GM21447 (cell line): ENCODE measurements around the gene GPC6.

Experiments used
- ATAC-seq: cut with Tn5 transposase; IDR thresholded peaks from one replicate; pipeline ENCODE4 v1.9.1; 2021; ENCODE audit not compliant: unreplicated experiment

The GPC6 gene

DNA sequence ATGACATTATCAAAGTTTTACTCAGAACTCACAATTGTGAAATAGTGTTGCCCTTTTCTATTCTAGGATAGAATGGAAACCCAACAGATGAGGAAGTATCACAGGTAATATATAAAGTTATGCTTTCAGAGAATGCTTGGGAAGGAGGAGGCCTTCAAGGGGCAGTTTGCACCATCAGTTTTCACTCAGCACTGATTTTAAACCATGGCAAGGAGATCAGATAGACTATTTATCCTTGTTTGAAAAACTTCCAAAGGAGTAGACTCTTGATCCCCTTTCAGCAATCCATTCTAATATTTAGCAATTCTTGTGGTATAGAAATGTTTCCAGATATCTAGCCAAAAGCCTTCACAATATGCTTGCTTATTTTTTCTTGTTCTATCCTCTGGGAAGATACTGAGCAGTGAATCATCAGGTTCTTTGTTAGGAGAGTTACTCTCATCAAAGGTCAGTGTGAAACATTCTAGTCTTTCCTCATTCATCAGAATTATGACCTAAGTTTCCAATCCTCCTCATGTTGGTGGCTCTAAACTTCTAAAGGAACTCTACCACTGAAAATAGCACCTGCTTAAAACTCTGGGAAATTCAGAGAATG lies 3.8 kb downstream of the GPC6 start:
- ATAC-seq: no peak

DNA sequence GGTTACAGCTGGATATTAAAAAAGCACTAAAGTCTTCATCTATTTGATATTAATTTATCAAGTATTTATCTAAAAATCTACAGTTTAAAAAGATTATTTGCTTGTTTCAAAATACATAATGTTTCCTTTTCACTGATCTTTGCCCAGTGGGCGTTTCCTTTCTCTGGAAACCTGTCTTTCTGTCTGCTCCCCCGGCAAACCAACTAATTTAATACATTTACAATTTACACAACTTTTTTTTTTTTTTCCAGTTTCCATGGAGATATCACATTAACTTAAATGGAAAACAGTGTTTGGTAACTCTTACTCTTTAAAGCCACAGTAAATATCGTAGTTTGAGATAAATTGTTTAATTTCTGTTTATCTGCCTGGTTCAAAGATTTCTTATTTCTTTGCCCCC lies 5.3 kb downstream of the GPC6 start:
- no peak for ATAC-seq

DNA sequence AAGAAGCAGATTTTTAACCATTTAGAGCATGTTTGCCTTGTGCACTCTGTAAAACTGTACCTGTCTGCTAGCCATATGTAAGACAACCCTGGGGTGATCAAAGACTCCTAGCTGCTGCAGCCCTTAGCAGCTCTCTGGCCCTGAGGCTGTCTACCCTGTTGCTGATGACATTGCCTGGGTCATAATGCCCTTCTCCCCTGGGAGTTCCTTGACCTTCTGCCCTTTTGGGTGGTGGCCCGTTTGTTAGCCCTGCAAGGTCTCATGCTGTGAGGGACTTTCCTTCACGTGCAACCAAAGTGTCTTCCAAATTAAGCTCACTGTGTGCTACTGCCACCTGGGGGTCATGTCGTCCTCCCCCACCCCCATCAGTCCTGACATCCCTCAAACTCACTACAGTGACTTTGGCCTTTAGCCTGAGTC lies 7.4 kb downstream of the GPC6 start:
- no peak for ATAC-seq

DNA sequence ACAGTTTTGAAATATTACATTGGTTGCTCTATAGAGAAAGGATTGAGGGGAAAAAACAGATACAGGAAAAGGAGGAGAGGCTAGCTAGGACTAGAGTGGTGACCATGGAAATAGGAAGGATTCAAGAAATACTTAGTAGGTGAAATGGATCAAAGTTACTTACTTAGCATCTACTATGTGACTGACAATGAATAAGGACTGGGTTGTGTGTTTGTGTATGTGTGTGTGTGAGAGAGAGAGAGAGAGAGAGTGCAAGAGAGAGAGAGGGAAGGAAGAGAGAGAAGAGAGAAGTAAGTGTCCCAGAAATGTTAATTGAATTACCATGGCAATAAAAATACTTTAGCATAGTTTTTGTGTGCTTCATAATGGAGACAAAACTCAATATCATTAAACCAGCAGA lies 7.9 kb downstream of the GPC6 start:
- no peak for ATAC-seq

- ATAC-seq: no peak
Observed at GRCh38 chr13:93235258-93236015, 8.8 kb downstream of the GPC6 start.

DNA sequence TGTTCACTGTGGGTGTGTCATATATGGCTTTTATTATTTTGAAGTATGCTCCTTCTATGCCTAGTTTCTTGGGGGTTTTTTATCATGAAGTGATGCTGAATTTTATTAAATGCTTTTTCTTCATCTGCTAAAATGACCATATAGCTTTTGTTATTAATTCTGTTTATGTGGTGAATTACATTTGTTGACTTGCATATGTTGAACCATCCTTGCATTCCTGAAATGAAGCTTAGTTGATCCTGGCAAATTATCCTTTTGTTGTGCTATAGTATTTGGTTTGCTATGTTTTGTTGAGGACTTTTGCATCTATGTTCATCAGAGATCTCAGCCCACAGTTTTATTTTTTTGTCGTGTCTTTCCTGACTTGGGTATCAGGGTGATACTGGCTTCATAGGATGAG lies 12.1 kb downstream of the GPC6 start:
- no peak for ATAC-seq

DNA sequence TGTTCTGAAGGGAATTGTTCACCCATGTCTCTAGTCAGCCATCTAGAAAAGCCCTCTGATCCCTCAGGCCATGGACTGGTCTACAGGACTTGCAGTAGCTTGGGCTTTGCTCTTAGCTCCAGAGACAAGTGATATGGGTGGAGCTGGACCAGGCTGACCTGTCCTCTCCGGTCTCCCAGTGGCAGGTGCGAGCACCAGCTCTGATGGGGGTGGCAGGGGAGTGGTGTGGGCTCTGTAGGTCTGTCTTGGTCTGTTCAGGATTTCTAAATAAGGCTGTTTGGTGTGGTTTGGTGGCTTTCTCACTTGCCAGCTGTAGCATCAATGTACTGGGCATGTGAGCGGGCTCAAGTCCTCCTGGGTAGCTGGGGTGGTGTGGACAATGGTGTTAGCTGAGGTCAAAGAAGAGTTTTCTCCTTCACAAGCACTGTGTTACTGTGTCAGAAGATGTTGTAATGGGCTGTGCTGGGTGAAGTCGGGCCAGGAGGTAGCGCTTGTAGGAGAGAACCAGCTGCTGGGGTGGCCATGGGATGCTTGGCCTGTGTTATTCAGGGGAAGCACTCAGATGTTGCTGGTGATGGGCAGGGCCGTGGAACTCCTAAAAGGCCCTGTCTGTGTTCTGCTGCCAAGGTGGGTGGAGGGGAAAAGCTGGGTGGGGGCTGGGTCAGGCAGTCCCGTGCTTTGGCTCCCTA lies 16.9 kb downstream of the GPC6 start:
- ATAC-seq: no peak

DNA sequence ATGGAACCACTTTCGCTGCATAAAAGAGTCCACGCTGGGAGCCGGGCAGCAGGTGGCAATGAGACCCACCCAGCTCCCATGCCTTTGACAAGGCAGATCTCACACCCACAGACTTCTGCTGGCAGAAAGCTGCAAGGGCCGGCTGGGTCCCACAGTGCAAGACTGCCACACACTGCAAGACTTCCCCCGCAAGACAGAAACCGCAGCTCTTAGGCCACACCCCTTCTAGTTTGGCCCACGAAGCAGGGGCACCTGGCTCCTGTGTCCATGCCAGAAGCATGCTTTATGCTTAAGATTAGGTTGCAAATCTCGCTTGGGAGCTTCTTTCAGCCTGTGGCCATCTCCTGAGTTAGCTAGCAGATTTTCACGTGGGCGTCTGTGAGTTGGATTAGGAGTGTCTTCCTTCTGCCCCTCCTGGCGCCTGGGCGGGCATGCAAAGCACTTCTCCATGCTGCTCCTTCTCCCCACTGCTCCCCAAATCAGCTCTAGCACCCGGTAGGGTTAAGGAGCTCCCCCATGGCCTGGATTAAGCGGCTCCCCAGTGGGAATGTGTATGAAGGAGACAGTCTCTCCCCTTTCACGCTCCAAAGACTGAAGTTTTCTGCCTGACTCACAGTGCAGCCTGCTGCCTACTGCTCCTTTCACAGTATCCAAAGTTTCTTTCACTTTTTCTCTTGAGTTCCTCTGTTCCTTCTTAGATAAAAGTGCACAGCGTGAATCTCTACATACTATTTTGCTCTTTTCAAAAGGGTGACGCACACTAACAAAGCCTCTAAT lies 17.7 kb downstream of the GPC6 start:
- no peak for ATAC-seq

GRCh38 chr13:93244918-93245280 lies 18.3 kb downstream of the GPC6 start:
- no peak for ATAC-seq

DNA sequence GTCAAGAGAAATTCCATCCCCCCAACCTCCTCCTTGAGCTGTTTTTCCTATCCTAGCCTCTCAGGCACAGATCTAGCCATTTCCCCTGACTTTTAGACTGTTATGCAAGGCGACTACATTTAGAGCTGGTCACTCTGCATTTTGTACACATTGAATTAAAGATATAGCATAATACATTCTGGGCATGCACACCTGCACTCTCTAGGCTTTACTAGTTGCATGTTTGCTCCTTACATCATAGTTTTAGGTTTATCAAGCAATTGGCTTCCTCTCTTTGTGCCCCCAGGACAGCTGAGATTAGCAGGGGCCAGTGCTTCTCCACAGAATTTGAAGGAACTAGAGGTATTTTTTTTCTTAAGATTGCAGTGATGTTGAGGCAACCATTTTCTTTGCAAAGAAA lies 19.5 kb downstream of the GPC6 start:
- no peak for ATAC-seq

DNA sequence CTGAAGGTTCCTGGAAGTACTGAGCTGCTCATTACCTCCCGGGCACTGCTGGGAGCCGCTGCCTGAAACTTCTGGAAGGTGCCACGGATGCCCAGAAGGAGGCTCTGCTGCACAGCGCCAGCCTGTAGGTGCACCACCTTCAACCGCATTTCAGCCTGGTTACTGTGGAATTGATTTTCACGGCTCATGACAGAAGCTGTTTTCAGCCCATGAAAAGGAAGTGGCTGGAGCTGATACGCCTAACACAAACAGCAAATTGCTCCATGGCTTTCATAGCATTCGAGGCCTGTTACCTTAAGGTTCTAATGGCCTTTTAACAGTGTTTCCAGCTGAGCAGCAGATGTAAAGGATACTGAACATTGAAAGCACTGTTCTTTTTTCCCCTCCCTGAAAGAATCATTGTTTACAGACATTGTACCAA lies 22.0 kb downstream of the GPC6 start:
- no peak for ATAC-seq

GRCh38 chr13:93249364-93250306 lies 23.0 kb downstream of the GPC6 start:
- no peak for ATAC-seq

GRCh38 chr13:93254775-93255174 lies 28.2 kb downstream of the GPC6 start:
- ATAC-seq: no peak

DNA sequence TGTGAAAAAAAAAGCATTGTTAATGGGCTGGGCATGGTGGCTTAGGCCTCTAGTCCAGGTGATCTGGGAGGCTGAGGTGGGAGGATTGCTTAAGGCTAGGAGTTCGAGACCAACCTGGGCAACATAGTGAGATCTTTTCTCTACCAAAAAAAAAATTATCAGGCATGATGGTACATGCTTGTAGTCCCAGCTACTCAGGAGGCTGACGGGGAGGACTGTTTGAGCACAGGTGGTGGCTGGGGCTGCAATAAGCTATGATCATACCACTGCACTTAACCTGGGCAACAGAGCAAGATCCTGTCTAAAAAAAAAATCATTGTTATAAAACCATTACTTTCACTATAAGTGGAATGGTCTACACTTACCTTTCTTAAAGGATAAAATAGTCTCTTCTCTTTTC lies 30.4 kb downstream of the GPC6 start:
- no peak for ATAC-seq

DNA sequence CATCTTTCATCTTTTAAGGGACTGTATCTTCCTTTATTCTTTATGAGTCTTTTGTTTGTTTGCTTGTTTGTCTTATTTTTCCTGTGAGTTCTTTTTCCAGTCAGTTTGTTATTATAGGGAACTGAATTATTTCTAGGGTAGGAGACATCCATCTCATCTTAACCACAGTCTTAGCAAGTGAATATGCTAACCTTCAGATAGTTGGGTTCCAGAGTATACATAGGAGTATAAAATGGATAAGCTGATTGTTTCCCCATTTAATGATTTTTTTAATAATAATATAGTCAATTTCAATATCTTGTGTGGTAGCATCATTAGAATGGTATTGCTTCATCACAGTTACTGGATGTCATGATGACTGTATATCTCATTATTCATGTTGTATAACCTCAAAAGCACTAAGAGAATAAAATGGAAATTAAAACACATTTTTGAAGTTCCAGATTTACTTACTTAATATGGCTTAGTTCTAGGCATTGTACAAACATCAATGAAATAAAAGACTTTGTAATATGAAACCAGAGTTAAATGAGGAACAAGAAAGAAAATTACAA lies 33.0 kb downstream of the GPC6 start:
- ATAC-seq: no peak

DNA sequence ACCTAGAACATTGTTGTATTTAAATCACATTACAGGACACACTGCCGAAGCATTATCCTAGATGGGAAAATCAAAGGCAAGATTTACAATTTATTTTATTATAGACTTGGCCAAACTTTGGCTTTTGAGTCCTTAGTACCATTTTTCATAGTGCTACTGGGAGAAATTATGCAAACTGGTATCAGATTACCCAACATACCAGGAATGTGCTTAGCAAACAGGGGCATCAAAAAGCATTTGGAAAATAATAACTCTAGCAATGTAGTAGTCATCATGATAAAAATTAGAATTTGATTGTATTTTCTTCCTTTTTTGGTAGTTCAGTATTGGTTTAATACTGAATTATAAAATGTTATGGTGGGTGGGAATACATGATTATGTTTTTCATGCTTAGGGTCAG lies 34.0 kb downstream of the GPC6 start:
- ATAC-seq: no peak

GRCh38 chr13:93262729-93263345 lies 36.2 kb downstream of the GPC6 start:
- no peak for ATAC-seq

DNA sequence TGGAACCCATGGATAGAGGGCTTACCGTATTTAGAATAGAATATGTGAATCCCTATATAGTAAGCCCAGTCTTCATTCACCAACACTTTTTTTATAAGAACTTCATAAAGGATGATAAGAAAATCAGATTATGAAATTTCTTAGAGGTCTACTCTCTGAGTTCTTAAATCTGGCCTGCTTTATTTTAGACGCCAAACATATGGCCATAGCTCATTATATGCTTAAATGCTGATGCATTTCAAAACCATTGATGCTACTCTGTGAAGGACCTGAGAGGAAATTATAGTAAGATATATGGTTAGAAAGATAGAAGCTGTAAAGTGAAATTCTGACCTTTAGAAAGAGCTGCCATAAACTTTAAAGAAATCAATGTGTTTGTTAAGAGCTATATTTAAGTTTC lies 38.3 kb downstream of the GPC6 start:
- ATAC-seq: no peak

DNA sequence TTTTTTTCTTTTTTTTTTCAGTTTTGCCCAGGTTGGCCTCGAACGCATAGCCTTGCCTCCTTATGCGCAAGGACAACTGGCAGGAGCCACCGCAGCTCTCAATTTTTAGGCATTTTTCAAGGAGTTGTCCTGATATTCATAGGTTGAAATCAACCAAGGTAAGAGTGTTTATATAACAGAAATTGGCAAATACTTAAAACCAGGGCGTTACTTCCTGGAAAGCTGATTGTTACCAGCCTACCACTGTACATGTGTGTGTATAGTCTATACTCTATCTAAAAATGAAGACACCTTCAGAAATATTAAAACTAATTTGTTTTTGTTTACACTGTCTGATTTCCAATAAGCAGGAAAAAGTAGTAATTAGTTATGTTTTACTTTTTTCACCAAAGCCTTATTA lies 39.2 kb downstream of the GPC6 start:
- ATAC-seq: no peak

DNA sequence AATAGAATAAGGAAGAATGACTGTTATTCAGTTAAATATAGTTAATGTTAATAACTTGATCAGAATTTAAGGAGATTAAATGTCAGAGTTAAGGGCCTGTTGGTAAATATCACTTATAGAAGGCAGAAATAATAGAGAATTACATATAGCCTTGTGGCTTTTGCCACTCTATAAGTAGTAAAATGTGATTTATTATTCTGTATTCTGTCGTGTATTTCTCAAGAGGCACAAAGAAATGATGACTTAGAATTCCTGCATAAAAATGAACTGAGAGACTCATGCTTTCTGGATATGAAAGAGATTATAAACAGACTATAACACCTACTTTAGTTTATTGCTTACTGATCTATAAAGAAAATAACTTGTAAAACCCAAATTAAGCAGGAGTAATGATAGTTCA lies 40.1 kb downstream of the GPC6 start:
- ATAC-seq: no peak
